CD4-positive, alpha-beta T cell treated with Interleukin-17A for 1 hour (primary cell): Measurements from ENCODE around the gene TBC1D1.

Experiments
- DNase-seq: peaks from one replicate; pipeline ENCODE4 v3.0.0-alpha.2; 2020

The TBC1D1 gene

GRCh38 chr4:38179690-38180377, 288.9 kb downstream of the TBC1D1 start:
- peak; percentile 82 for DNase-seq

DNA sequence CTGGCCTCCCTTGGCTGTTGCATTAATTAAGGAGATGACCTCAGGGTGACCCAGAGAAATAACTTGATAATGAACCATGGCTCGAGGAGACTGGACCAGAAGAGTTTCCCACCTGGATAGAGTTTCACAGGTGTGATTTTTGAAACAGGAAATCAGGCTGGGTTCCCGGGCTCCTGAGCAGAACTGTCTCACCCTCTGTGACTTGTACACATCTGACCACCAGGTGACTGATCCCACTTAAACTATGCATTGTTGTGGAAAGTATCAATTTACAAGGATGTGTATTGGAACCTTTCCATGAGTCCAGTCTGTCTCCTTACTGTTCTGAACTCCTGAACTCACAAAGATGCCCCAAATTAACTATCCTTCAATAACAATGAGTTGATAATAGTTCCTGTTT, 289.6 kb downstream of the TBC1D1 start:
- DNase-seq = no peak

DNA sequence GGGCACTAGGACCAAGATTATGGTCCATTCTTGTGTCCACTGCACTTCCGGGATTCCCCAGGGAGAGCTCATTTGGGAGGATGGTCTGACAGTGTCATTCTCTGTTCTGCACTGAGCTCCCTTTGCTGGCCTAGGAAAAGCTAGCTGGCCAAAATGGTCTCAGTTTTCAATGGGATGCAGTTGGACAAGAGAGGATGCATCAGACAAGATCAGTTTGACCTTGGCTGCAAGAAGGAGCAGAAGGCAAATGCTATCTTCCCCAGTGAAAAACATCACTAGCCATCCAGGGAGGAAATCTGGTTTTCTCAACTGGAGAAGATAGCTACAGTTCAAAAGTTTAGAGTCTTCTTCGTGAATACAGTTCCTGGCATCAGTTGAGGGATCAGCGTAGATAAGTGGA, 290.4 kb downstream of the TBC1D1 start:
- DNase-seq = no peak

- no peak for DNase-seq
These were observed 291.6 kb downstream of the TBC1D1 start for GRCh38 chr4:38182334-38182998.

DNA sequence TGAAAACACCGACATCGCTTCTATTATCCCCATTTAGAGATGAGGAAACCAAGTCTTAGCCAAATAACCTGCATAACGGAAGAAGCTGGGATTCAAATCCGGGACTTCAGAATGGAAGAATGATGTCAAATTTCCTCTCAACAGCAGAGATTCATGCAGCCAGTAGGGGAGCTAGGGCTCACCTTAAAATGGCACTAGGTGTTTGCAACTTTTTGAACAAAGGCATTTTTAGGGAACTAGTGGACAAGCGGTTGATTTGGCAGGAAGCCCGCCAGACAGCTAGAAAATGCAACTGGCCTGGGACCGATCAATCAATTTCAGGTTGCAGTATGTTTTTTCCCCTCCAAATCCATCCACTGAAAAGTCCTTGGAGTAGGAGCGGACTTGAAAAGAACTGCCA, 293.5 kb downstream of the TBC1D1 start:
- DNase-seq = no peak

DNA sequence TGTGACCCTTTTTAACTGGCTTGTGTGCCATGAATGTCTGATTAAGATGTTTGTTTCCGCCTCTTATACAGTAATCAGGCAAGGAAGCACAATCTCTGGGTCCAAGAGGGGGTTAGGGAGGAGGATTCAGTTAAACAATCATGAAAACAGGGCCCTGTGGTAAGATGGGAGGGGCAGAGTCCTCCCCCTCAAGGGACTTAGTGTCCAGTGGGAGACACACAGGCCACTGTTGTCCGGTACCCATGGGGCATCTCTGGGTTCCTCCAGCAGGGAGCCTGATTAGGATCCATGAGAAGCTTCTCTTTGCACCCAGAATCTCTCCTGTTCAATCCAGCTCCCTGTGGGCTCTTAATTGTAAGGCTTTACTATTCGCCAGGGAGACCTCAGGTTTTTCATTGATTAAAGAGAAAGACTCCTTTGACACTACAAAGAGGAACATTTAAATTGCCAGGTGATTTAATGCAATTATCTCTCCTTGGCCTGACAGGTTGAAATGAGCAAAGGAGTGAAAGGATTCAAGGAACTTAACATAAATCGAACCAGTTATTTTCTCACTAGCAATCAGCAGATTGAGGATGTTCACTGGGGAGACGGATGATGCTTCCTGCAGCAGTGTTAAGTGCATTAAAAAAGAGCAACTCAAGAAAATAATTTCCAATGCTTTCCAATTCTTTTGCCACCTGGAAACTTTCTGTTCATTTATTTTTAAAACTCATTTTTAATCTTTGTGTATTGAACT, 294.7 kb downstream of the TBC1D1 start:
- DNase-seq = no peak

DNA sequence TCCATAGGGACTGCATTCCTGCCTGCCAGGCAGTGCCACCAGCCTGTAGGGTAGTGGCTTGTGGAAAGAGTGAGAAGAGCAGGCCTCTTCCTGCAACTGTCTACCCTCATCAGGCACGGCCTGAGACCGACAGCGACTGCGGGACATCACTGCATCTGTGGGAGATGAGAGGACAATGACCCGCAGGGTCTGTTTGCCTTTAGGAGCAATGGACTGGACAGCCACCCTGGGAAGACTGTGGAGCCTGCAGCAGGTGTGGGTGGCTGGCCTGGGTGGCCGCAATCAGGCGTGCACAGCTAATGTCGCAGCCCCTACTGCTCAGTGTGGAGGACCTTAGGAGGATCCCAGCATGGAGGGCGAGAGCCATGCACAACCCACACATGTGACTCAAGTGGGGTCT, 297.3 kb downstream of the TBC1D1 start:
- no peak for DNase-seq

GRCh38 chr4:38188631-38189101, 297.8 kb downstream of the TBC1D1 start:
- no peak for DNase-seq
